GM20000 (cell line): Measurements from ENCODE around the gene SORBS1.

ENCODE experiments used
- DNase-seq: peaks from one replicate; pipeline ENCODE4 v3.0.0; 2012; ENCODE audit warnings: low spot score
- CTCF ChIP-seq: IDR thresholded peaks from 2 replicates; pipeline ENCODE4 v1.5.1; 2012; ENCODE audit warnings: mild to moderate bottlenecking, control low read depth; ENCODE audit errors: extremely low read depth, missing control alignments

SORBS1 gene

GRCh38 chr10:95525033-95525418 lies 36.1 kb downstream of the SORBS1 start:
- no peak for DNase-seq
- no peak for TF ChIP-seq CTCF

GRCh38 chr10:95524358-95525032 lies 36.7 kb downstream of the SORBS1 start:
- DNase-seq = no peak
- TF ChIP-seq CTCF = no peak

- no peak for TF ChIP-seq CTCF
- DNase-seq = no peak
Measured at GRCh38 chr10:95522117-95522516, 39.1 kb downstream of the SORBS1 start.

- no peak for DNase-seq
Measured at GRCh38 chr10:95520617-95521016, 40.6 kb downstream of the SORBS1 start.

GRCh38 chr10:95518455-95519452 lies 42.4 kb downstream of the SORBS1 start:
- DNase-seq = no peak
- no peak for TF ChIP-seq CTCF

More at GRCh38 chr10:95520617-95521016, 40.6 kb downstream of the SORBS1 start:
- TF ChIP-seq CTCF = no peak

GRCh38 chr10:95517536-95518454 lies 43.4 kb downstream of the SORBS1 start:
- no peak for DNase-seq

More at GRCh38 chr10:95517536-95518454, 43.4 kb downstream of the SORBS1 start:
- no peak for TF ChIP-seq CTCF
